ENCODE measurements around the gene AHSG.
"Not testable (repeated sequence)": the region's sequence is repeated elsewhere in the genome, so short reads cannot be mapped to it uniquely, and the experiment has no call there.

The AHSG gene

DNA sequence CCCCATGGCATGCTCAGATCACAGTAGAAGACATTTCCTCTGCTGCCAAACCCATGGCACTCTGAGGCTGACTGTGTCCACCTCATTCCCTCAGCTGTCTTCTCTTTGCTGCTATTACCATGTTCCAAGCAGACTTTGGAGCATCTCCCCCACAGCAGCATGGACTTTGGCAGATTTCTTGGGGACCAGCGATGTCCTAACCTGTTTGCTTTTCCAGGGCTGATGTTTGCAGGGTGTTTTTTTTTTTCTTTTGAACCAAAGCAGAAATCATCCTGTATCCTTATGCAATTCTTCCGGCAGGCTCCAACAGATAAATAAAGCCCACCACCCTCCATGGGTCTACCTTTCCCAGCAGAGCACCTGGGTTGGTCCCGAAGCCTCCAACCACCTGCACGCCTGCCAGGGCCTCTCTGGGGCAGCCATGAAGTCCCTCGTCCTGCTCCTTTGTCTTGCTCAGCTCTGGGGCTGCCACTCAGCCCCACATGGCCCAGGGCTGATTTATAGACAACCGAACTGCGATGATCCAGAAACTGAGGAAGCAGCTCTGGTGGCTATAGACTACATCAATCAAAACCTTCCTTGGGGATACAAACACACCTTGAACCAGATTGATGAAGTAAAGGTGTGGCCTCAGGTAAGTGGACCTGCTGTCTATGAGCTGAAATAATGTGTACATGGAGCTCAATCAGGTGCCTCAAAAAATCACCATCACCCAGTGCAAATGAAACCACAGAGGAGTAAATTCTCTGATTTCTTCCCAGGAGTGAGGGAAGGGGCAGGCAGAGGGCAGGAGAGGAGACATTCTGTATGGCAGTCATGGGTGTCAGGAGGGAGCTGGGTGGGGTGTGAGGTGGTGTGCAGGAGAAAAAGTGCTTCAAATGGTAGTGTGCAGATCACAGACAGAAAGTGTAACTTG, at the start of gene AHSG:
AHSG (plus strand) TSS at position 340 of the 916 bp plus-strand sequence; CDS start at position 422, 82 bp downstream.
- no peak for DNase-seq (ENCODE audit: low spot score)

GRCh38 chr3:186564586-186564985, 48.3 kb upstream of the AHSG start:
- no peak for DNase-seq (ENCODE audit: low spot score)

DNA sequence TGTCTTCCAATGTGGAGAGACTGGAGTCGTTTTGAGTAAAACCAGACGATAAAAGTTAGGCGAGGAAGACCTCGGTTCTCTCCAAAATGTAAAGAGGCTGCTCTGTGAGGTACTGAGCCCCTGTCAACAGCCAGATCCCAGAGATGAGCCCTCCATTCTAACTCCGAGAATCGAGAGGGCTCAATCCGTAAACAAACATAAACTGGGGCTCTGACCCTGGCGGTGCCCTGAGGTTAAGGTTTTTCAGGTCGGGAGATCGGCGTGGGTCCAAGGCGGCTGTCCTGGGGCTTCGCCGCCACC, 46.1 kb upstream of the AHSG start:
- DNase-seq (ENCODE audit: low spot score) = peak; percentile 23

- peak; percentile 88 for DNase-seq (ENCODE audit: low spot score)
Measured at GRCh38 chr3:186567072-186567921, 45.6 kb upstream of the AHSG start, which contains the start of gene TBCCD1. TBCCD1 (minus strand) TSS chr3:186567339; CDS start chr3:186564329, 3,010 bp downstream.

GRCh38 chr3:186569361-186569760, 43.5 kb upstream of the AHSG start:
- DNase-seq (ENCODE audit: low spot score) = not testable (repeated sequence)

- no peak for DNase-seq (ENCODE audit: low spot score)
Measured at GRCh38 chr3:186569779-186570095, 43.1 kb upstream of the AHSG start.

DNA sequence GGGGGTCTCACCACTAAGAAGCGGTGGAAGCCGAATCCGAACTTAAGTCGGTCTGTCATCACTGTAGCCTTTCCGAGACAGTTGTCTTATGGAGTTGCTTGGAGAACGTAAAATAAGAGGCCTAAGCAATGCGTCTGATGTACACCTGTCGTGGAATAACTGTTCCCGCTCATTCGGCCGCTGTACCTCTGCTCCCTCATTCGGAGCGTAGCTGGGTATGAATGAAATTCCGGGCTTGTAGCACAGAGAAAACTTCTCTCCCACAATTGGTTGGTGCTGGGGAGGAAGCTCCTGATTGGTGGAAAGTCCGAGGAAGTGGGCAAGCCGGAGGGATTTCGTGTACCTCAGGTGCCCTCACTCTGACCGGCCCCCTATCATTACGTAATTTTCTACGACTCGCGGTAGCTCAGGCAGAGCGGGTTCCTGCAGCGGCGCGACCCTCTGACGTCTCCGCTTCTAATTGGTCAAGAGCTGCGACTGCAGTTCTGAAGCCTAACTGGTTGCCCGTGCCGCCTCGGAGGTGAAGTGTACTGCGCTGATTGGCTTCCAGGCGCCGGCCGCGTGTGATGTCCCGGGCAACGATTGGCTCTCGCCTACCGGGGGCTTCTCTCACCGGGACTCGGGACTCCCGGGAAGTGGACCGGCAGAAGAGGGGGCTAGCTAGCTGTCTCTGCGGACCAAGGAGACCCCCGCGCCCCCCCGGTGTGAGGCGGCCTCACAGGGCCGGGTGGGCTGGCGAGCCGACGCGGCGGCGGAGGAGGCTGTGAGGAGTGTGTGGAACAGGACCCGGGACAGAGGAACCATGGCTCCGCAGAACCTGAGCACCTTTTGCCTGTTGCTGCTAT, 42.5 kb upstream of the AHSG start, which contains the start of gene DNAJB11:
DNAJB11 (plus strand) TSS at position 625 of the 845 bp plus-strand sequence; CDS start at position 803, 178 bp downstream.
- peak; percentile 98 for DNase-seq (ENCODE audit: low spot score)

GRCh38 chr3:186570941-186571643, 41.8 kb upstream of the AHSG start:
- no peak for DNase-seq (ENCODE audit: low spot score)

GRCh38 chr3:186571644-186572013, 41.2 kb upstream of the AHSG start:
- DNase-seq (ENCODE audit: low spot score) = no peak

- no peak for DNase-seq (ENCODE audit: low spot score)
Measured at GRCh38 chr3:186577521-186577920, 35.3 kb upstream of the AHSG start.

DNA sequence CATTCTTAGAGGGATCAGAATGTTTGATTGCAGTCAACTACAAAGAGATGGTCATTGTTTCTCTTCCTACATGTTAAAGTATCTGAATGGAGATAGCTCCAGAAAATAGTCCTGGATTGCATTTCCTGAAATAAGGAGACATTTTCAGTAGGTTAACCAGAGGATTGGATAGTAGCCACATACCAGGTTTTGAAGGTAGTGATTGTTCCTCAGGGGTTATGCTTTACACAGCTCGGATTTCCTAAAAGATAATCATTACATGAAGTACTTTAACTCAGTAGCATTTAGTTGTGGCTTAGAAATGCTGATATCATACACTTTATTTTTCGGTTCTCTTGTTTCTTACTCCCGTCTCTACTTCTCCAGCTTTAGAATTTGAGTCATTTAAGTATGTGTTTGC, 32.1 kb upstream of the AHSG start:
- DNase-seq (ENCODE audit: low spot score) = no peak

GRCh38 chr3:186582541-186582940, 30.3 kb upstream of the AHSG start:
- no peak for DNase-seq (ENCODE audit: low spot score)

DNA sequence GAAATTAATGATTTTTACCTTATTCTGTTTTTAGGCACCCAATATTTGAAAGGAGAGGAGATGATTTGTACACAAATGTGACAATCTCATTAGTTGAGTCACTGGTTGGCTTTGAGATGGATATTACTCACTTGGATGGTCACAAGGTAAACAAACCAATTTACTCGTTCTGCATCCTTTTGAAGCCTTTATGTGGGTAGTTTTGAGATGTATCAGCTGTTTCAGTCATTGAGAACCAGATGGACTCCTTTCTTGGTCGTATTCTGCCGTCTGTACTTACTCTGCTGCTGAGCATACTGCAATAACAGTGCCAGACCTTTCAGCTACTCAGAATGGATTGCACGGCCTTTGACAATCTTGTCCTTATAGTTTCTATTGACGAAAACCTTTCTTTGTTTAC, 29.0 kb upstream of the AHSG start:
- DNase-seq (ENCODE audit: low spot score) = no peak

DNA sequence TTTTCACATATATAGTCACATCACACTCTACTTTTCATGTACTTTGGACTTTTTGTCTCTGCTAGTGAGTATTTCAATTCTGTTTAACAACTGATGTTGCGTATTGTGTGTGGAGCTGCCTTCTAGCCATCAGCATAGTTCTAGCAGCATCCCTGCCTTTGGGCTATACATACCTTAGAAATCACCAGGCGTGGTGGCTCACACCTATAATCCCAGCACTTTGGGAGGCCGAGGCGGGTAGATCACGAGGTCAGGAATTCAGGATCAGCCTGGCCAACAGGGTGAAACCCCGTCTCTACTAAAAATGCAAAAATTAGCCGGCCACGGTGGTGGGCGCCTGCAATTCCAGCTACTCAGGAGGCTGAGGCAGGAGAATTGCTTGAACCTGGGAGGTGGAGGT, 26.6 kb upstream of the AHSG start:
- DNase-seq (ENCODE audit: low spot score) = not testable (repeated sequence)

GRCh38 chr3:186587183-186587582, 25.7 kb upstream of the AHSG start:
- no peak for DNase-seq (ENCODE audit: low spot score)

GRCh38 chr3:186588632-186589031, 24.2 kb upstream of the AHSG start:
- DNase-seq (ENCODE audit: low spot score) = no peak

- no peak for DNase-seq (ENCODE audit: low spot score)
Measured at GRCh38 chr3:186589121-186589520, 23.7 kb upstream of the AHSG start.

DNA sequence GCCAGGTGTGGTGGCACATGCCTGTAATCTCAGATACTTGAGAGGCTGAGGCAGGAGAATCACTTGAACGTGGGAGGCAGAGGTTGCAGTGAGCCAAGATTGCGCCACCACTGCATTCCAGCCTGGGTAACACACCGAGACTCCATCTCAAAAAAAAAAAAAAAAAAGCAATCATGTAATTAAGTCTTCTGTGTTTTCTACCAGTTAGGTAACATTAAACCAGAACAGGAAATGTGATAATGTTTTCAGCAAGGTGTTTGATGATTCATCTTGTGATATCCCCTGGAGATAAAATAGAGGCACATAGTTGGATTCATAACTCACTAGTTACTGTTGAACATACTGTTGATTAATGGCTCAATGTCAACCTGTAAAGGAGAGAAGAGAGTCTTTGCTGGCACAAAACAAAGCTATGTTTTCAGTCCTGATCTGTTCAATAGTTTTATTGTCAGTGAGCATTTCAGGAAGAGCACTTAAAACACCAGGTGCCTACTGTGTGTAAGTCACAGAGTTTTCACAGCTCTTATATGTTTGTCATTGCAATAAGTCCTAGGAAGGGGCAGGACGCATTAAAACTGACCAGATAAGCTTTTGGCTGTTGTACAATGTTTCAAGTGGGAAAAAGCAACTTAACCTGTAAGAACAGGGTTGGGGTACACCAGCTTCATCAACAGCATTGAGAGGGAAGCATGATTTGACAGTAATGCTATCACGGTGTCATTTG, 22.8 kb upstream of the AHSG start:
- no peak for DNase-seq (ENCODE audit: low spot score)

GRCh38 chr3:186590580-186591295, 22.1 kb upstream of the AHSG start:
- no peak for DNase-seq (ENCODE audit: low spot score)

DNA sequence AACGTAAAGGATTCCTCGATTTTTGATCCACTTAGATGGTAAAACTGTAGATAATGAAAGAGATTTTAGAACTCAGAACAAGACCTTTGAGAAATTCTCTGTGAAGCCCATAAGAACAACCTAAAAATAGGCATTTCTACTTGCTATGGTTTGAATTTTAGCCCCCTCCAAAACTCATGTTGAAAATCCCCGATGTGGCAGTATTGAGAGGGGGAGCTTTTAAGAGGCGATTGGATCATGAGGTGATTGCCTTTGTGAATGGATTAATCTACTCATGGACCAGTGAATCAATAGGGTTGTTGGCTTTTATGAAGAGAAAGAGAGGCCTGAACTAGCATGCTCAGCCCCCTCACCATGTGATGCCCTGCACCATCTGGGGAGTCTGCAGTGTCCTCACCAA, 20.2 kb upstream of the AHSG start:
- no peak for DNase-seq (ENCODE audit: low spot score)

Measured in HuH-7 (cell line).